Gastrocnemius medialis (tissue), 4 donors: Measurements from ENCODE around the gene HOXA3. TPM values are rescaled to one million over a fixed set of nuclear protein-coding genes. Genes with fewer than 3 reads are reported as not detected.

Source experiments
- ATAC-seq, 2 donors: fragments of 150-250 bp; one replicate each; pipeline ENCODE4 v1.9.1; 2016
- DNase-seq, 2 donors: peaks; one replicate each; pipeline ENCODE4 v3.0.0-alpha.2; 2019
- H3K27ac ChIP-seq, 4 donors: fragments of 200-600 bp; sonication (generic); 1 replicate in 1 of 4; 2 replicates in 3 of 4; pipeline ENCODE4 v1.5.1; 2016 to 2018; ENCODE audit warnings: mild to moderate bottlenecking in 2 of 4, moderate library complexity in 1 of 4
- H3K27me3 ChIP-seq, 3 donors: fragments of 200-600 bp; sonication (generic) in 2 of 3; 1 replicate in 1 of 3; 2 replicates in 2 of 3; pipeline versions ENCODE4 v1.5.1 to v1.6.0; 2016 to 2019; ENCODE audit warnings: mild to moderate bottlenecking in 1 of 3, moderate library complexity in 1 of 3
- H3K36me3 ChIP-seq, 2 donors: fragments of 200-600 bp; sonication (generic) in 1 of 2; one replicate each; pipeline ENCODE4 v1.5.1; 2017 to 2018
- H3K4me1 ChIP-seq, 2 donors: fragments of 200-600 bp; sonication (generic) in 1 of 2; one replicate each; pipeline ENCODE4 v1.5.1; 2016 to 2017; ENCODE audit warnings: mild to moderate bottlenecking in 2 of 2
- H3K4me3 ChIP-seq, 4 donors: fragments of 200-600 bp; sonication (generic) in 3 of 4; 1 replicate in 1 of 4; 2 replicates in 3 of 4; pipeline ENCODE4 v1.5.1; 2016 to 2019; ENCODE audit warnings: mild to moderate bottlenecking in 2 of 4
- H3K9me3 ChIP-seq, 3 donors: fragments of 200-600 bp; sonication (generic) in 2 of 3; 1 replicate in 1 of 3; 2 replicates in 2 of 3; pipeline ENCODE4 v1.5.1; 2016 to 2019
- CTCF ChIP-seq, 5 experiments: fragments of 450-650 bp in 3 of 5; fragments of 200-600 bp in 2 of 5; sonication (generic) in 2 of 5; IDR thresholded peaks in 4 of 5; conservative IDR thresholded peaks in 1 of 5; 1 replicate in 4 of 5; 2 replicates in 1 of 5; pipeline ENCODE4 v1.5.1; 2016 to 2019; ENCODE audit warnings: antibody characterized with exemption in 5 of 5, mild to moderate bottlenecking in 3 of 5, moderate library complexity in 3 of 5
- POLR2A ChIP-seq, 2 donors: fragments of 450-650 bp; IDR thresholded peaks; one replicate each; pipeline ENCODE4 v1.6.1; 2017; ENCODE audit warnings: antibody characterized with exemption in 2 of 2, mild to moderate bottlenecking in 2 of 2, moderate library complexity in 2 of 2
- in situ Hi-C, 4 donors: fragments of 200-750 bp; cut with MboI; loops; one replicate each; pipeline versions ENCODE4 v1.15.0 to v1.8.0; 2017; ENCODE audit warnings: low sequenced_read_pairs in 4 of 4
- intact Hi-C: fragments of 100-400 bp; cut with DNase I; formaldehyde crosslinking; loops from one replicate; pipeline ENCODE4 v1.15.1; 2023; ENCODE audit warnings: low total_unique reads
- total RNA-seq, 4 donors: library from RNA; depleted of rRNA; stranded (reverse); fragments of >200 nt; gene quantifications; one replicate each; pipeline versions ENCODE4 v1.1.0 to v1.2.3, GENCODE V29; 2016

Gene HOXA3
- total RNA-seq, 4 donors from 2014 or later = 0.53 to 6.2 (median 3.0) TPM

GRCh38 chr7:27098578-27099451, 53.6 kb downstream of the HOXA3 start:
- no peaks in the 10 kb centered on the region for H3K9me3 ChIP-seq
- peaks cover 11 to 24% of the 10 kb centered on the region in 2 donors for H3K4me1 ChIP-seq
- no peaks in the 10 kb centered on the region for H3K27me3 ChIP-seq
- intact Hi-C loops = no loop called here
- in situ Hi-C loops = no loop called here
- peak in 1 of 2 donors; percentile 16 for ATAC-seq
- peak overlapping the region in 3 of 4 donors; percentile 21 to 78 (median 46) for H3K27ac ChIP-seq
- no peak for DNase-seq
- peak overlapping the region; percentile 29 to 78 (median 34) for H3K4me3 ChIP-seq
- no peaks in the 10 kb centered on the region for H3K36me3 ChIP-seq
- TF ChIP-seq CTCF (IDR thresholded peaks at IDR 0.05 in 4 of 5, conservative IDR thresholded peaks at IDR 0.05 in 1 of 5) (no peak), POLR2A (IDR thresholded peaks at IDR 0.05) (no peak)

GRCh38 chr7:27097686-27098577, 54.5 kb downstream of the HOXA3 start:
- Histone ChIP-seq H3K27me3 (no peaks in the 10 kb centered on the region), H3K27ac (peak overlapping the region in 3 of 4 donors; percentile 21 to 78 (median 46)), H3K9me3 (no peaks in the 10 kb centered on the region), H3K36me3 (no peaks in the 10 kb centered on the region), H3K4me3 (peak overlapping the region; percentile 30 to 97 (median 58)), H3K4me1 (peaks cover 11 to 24% of the 10 kb centered on the region in 2 donors)
- intact Hi-C loops (loop anchor here (2.0 kb wide), 1 partner anchor 33 kb away; the partner anchor contains the start of gene HOXA4), in situ Hi-C loops (no loop called here)
- no peak for TF ChIP-seq POLR2A (IDR thresholded peaks at IDR 0.05)
- TF ChIP-seq CTCF (IDR thresholded peaks at IDR 0.05 in 4 of 5, conservative IDR thresholded peaks at IDR 0.05 in 1 of 5) = no peak
- DNase-seq (no peak), ATAC-seq (no peak)

- TF ChIP-seq POLR2A (IDR thresholded peaks at IDR 0.05) (no peak), CTCF (IDR thresholded peaks at IDR 0.05 in 4 of 5, conservative IDR thresholded peaks at IDR 0.05 in 1 of 5) (no peak)
- no peaks in the 10 kb centered on the region for H3K36me3 ChIP-seq
- H3K27me3 ChIP-seq = no peaks in the 10 kb centered on the region
- peak overlapping the region; percentile 73 to 82 (median 80) for H3K27ac ChIP-seq
- ATAC-seq (peak; percentile 22 to 25), DNase-seq (no peak)
- in situ Hi-C loops (no loop called here), intact Hi-C loops (loop anchor here (1.0 to 2.0 kb wide), 2 partner anchors 34 to 233 kb away; partner anchors contain the start of genes HOXA4 and SKAP2)
- peaks cover 11 to 24% of the 10 kb centered on the region in 2 donors for H3K4me1 ChIP-seq
- H3K4me3 ChIP-seq = peak overlapping the region; percentile 78 to 97 (median 88)
- no peaks in the 10 kb centered on the region for H3K9me3 ChIP-seq
Measured at GRCh38 chr7:27096768-27097514, 55.4 kb downstream of the HOXA3 start.
